Glutamatergic neuron (in vitro differentiated cells): ENCODE results near the gene NDUFA7. TPM values are rescaled to one million over a fixed set of nuclear protein-coding genes. Genes with fewer than 3 reads are reported as not detected.
A peak's percentile ranks its signal among the peaks of the same experiment; 100 is the strongest.

Source experiments
- DNase-seq: peaks from one replicate; pipeline ENCODE4 v3.0.0; 2022
- H3K27ac Mint-ChIP-seq: one replicate; pipeline ENCODE4 v1.8.0; 2020; ENCODE audit warnings: mild to moderate bottlenecking, mixed read lengths, inconsistent platforms; ENCODE audit not compliant: unreplicated experiment
- H3K27me3 Mint-ChIP-seq: one replicate; pipeline ENCODE4 v1.8.0; 2020; ENCODE audit warnings: mild to moderate bottlenecking, moderate library complexity, mixed read lengths, inconsistent platforms; ENCODE audit not compliant: unreplicated experiment
- H3K36me3 Mint-ChIP-seq: one replicate; pipeline ENCODE4 v1.8.0; 2020; ENCODE audit warnings: mild to moderate bottlenecking, mixed read lengths, inconsistent platforms; ENCODE audit not compliant: unreplicated experiment
- H3K4me1 Mint-ChIP-seq: one replicate; pipeline ENCODE4 v1.8.0; 2020; ENCODE audit warnings: mild to moderate bottlenecking, low read depth, mixed read lengths, inconsistent platforms; ENCODE audit not compliant: unreplicated experiment
- H3K4me3 Mint-ChIP-seq: one replicate; pipeline ENCODE4 v1.8.0; 2020; ENCODE audit warnings: mild to moderate bottlenecking, mixed read lengths, inconsistent platforms; ENCODE audit not compliant: unreplicated experiment
- H3K9me3 Mint-ChIP-seq: one replicate; pipeline ENCODE4 v1.8.0; 2020; ENCODE audit warnings: mild to moderate bottlenecking, moderate library complexity, mixed read lengths, inconsistent platforms; ENCODE audit not compliant: unreplicated experiment
- CTCF ChIP-seq: fragments of 200-600 bp; sonication (generic); IDR thresholded peaks from one replicate; pipeline ENCODE4 v1.5.0; 2021; ENCODE audit not compliant: partially characterized antibody, unreplicated experiment
- long read RNA-seq: library from polyadenylated mRNA; unstranded; transcript quantifications from one replicate; pipeline ENCODE4 v2.0.0, GENCODE V29; 2020; ENCODE audit not compliant: unreplicated experiment
- total RNA-seq: library from RNA; stranded (reverse); fragmentation: NEBNext Ultra II Directional; extraction: Animal tissue kit (Norgen Biotek cat#: 25700); gene quantifications from one replicate; pipeline ENCODE4 v1.2.1, GENCODE V29; 2021; ENCODE audit not compliant: unreplicated experiment

The NDUFA7 gene
- total RNA-seq = 65.1 TPM
- long read RNA-seq, transcript NDUFA7-201 (4 exons, 601 nt) = major isoform, 86 of 95 reads
- long read RNA-seq, partial matches to known transcripts = 6 of 95 reads
- long read RNA-seq, other reads (novel, unspliced or antisense) = 0 of 95 reads

DNA sequence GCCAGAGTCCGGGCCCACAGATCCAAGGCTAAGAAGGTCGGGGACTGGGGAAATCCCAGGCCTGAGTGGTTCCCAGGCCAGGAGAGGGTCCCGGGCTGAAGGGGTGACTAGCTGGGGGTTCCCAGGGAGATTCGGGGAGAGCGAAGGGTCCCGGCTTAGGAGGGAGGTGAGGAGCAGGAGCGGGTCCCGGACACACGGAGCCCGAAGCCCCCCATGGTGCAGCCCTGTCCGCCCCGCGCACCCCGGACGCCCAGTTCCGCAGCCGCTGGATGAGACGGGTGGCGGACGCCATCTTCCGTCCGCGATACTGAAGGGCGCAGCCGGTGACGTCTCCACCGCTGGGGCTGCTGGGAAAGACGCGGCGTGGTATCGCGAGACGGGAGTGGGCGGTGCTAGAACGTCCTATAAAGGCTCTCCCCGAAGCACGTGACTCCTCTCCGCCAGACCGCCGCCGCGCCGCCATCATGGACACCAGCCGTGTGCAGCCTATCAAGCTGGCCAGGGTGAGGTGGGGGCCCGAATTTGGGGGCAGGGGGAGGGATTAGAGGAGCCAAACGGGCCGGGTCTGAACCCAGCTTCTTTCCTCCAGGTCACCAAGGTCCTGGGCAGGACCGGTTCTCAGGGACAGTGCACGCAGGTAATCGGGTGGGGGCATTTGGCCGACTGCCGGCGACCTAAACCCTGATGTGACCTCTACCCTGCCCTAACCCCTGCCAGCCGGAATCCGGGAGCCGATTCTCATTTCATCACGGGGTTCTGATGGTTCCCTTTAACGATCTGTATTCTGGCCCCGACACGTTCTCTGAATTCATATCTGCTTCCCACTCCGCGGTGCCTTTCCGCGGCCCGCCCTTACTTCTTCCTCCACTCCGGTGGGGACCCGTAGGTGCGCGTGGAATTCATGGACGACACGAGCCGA, at the start of gene NDUFA7, which contains the start of gene RPS28:
Gene NDUFA7 (minus strand): TSS at position 309 of the 919 bp plus-strand sequence. CDS start 17 bp downstream, at position 292.
Gene RPS28 (plus strand): TSS at position 430 of the 919 bp plus-strand sequence. CDS start 35 bp downstream, at position 465.
- peak; percentile 97 for DNase-seq
- H3K4me1 Mint-ChIP-seq = peaks cover 7% of the 10 kb centered on the region
- no peaks in the 10 kb centered on the region for H3K36me3 Mint-ChIP-seq
- peaks cover 9% of the 10 kb centered on the region for H3K9me3 Mint-ChIP-seq
- no peak for TF ChIP-seq CTCF
- peak within 1 kb of the TSS; percentile 98 for H3K27ac Mint-ChIP-seq
- H3K4me3 Mint-ChIP-seq = peak within 1 kb of the TSS; percentile 98
- H3K27me3 Mint-ChIP-seq = peaks cover 4% of the 10 kb centered on the region

DNA sequence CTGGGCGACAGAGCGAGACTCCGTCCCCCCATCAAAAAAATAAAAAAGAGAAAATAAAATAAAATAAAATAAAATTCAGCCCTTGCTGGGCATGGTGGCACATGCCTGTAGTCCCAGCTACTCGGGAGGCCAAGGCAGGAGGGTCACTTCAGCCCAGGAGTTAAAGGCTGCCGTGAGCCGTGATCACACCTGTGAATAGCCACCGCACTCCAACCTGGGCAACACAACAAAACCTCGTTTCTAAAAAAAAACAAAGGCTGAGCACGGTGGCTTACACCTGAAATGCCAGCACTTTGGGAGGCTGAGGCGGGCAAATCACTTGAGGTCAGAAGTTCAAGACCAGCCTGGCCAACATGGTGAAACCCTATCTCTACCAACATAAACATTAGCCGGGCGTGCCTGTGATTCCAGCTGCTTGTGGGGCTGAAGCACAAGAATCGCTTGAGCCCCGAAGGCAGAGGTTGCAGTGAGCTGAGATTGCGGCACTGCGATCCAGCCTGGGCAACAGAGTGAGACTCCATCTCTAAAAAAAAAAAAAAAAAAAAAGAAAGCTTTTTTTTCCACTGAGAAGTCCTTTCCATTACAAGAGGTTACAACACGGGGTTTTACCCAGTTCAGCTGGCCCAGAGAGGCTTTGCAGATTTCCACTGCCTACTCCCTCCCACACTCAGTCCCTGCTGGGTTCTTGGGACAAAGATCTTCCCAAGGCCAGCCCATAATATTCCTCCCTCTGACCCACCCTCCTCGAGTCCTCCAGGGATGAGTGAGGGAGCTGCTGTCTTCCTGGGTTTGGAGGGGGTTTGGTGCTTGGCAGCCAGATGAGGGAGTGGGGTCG, 49.2 kb upstream of the NDUFA7 start:
- Mint-ChIP-seq H3K27ac (no peak overlapping the region), H3K4me3 (no peak overlapping the region), H3K27me3 (peaks cover 7% of the 10 kb centered on the region), H3K9me3 (peaks cover 7% of the 10 kb centered on the region), H3K4me1 (no peaks in the 10 kb centered on the region), H3K36me3 (no peaks in the 10 kb centered on the region)
- no peak for TF ChIP-seq CTCF
- no peak for DNase-seq

- Mint-ChIP-seq H3K4me3 (peak overlapping the region; percentile 34), H3K27ac (no peak overlapping the region), H3K36me3 (no peaks in the 10 kb centered on the region), H3K9me3 (peaks cover 4% of the 10 kb centered on the region), H3K4me1 (no peaks in the 10 kb centered on the region), H3K27me3 (peaks cover 14% of the 10 kb centered on the region)
- peak; percentile 31 for DNase-seq
- TF ChIP-seq CTCF = no peak
These were observed 46.3 kb upstream of the NDUFA7 start for GRCh38 chr19:8367327-8368001.

- H3K36me3 Mint-ChIP-seq = no peaks in the 10 kb centered on the region
- DNase-seq = no peak
- H3K4me1 Mint-ChIP-seq = no peaks in the 10 kb centered on the region
- peaks cover 14% of the 10 kb centered on the region for H3K27me3 Mint-ChIP-seq
- peaks cover 4% of the 10 kb centered on the region for H3K9me3 Mint-ChIP-seq
- no peak for TF ChIP-seq CTCF
- no peak overlapping the region for H3K27ac Mint-ChIP-seq
- H3K4me3 Mint-ChIP-seq = no peak overlapping the region
These were observed 45.8 kb upstream of the NDUFA7 start for GRCh38 chr19:8366961-8367326.
